ENCODE results near the gene APBB1IP.

- TF ChIP-seq POLR2AphosphoS5 (IDR thresholded peaks at IDR 0.05; ENCODE audit: insufficient read depth, low read depth, low read length) (no peak), CTCF (IDR thresholded peaks at IDR 0.05; ENCODE audit: extremely low read depth in 1 of 2, insufficient read depth in 1 of 2, low read depth in 1 of 2, low read length in 2 of 2) (no peak), POLR2A (IDR thresholded peaks at IDR 0.05; ENCODE audit: low read depth, low read length) (no peak), EZH2 (IDR thresholded peaks at IDR 0.05; ENCODE audit: borderline replicate concordance, low read depth, low read length, severe bottlenecking) (no peak), MAX (IDR thresholded peaks at IDR 0.05; ENCODE audit: insufficient read depth, insufficient read length) (no peak), MYC (IDR thresholded peaks at IDR 0.05; ENCODE audit: low read depth, low read length) (no peak), JUN (IDR thresholded peaks at IDR 0.05; ENCODE audit: borderline replicate concordance, insufficient read depth, insufficient read length, low read depth) (no peak), FOS (IDR thresholded peaks at IDR 0.05; ENCODE audit: borderline replicate concordance, insufficient read depth, low read length) (no peak)
Measured at GRCh38 chr10:26574783-26575182, 136.6 kb downstream of the APBB1IP start.
